ENCODE measurements around the gene GOLGA8M.
"Not testable (repeated sequence)": the region's sequence is repeated elsewhere in the genome, so short reads cannot be mapped to it uniquely, and the experiment has no call there.

- TF ChIP-seq CTCF, POLR2AphosphoS5, POLR2A (IDR thresholded peaks at IDR 0.05): not testable (repeated sequence)
These were observed 18.0 kb downstream of the GOLGA8M start for GRCh38 chr15:28694006-28694751.

Measured in gastroesophageal sphincter (tissue), 3 donors.